Activated gamma-delta T cell treated with Interleukin-2 at 50 U/mL for 16 hours (primary cell): ENCODE data around the gene DCAF10.
"Not testable (repeated sequence)": the region's sequence is repeated elsewhere in the genome, so short reads cannot be mapped to it uniquely, and the experiment has no call there.

Experiments
- DNase-seq: peaks from one replicate; pipeline ENCODE4 v3.0.0-alpha.2; 2020

The DCAF10 gene

GRCh38 chr9:37792122-37792521, 8.5 kb upstream of the DCAF10 start:
- DNase-seq: no peak

GRCh38 chr9:37796232-37796631, 4.4 kb upstream of the DCAF10 start:
- no peak for DNase-seq

GRCh38 chr9:37798677-37799076, 1.9 kb upstream of the DCAF10 start:
- no peak for DNase-seq

DNA sequence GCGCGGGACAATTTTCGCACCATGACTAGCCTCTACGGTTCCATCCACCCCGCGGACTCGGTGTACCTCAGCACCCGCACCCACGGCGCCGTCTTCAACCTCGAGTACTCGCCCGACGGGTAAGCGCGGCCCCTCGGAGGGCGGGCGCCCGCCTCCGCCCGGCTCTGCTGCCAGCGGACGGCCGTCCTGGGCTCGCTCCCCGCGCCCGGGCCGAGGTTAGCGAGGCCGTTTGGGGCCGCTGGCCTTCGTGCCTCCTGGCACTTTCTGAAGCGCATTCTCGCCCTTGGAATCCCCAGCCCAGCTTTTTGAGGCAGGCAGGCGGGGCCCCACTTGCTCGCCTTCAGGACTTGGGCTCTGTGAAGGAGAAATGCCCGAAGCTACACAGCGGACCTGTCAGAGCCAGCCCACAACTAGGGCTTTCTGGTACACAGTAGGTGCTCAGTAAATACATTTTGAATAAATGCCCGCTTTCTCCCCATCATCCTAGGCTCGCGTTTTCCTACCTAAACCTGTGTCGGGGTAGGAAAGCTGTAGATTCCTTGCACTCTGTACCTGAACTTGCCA, 772 bp downstream of the DCAF10 start:
- peak; percentile 10 for DNase-seq

- DNase-seq: no peak
These were observed 1.5 kb downstream of the DCAF10 start for GRCh38 chr9:37801959-37802711.

DNA sequence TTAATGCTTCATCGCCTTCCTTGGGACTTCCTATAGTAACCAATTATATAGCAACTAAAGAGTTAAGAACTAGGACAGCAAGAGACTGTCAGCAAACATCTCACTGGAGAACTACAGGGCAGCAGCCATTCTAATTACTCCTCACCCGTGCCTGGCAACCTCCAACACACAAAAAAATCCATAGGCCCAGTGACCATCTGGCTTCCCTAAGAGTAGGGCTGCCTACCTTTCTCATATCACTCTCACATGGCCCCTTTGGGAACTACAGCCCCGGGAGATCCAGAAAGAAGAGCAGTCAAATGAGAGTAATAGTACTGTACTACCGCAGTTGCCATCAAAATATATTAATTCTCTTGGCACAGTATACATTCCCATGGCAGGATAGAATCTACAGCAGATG, 5.7 kb downstream of the DCAF10 start:
- DNase-seq: no peak

DNA sequence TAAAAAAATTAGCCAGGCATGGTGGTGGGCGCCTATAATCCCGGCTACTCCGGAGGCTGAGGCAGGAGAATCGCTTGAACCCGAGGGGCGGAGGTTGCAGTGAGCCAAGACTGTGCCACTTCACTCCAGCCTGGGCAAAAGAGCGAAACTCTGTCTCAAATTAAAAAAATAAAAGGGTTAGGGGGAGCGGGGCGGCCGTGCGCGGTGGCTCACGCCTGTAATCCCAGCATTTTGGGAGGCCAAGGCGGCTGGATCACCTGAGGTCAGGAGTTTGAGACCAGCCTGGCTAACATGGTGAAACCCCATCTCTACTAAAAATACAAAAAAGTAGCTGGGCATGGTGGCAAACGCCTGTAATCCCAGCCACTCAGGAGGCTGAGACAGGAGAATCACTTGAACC, 9.1 kb downstream of the DCAF10 start:
- DNase-seq: not testable (repeated sequence)

- DNase-seq: no peak
These were observed 11.4 kb downstream of the DCAF10 start for GRCh38 chr9:37811906-37812476.

DNA sequence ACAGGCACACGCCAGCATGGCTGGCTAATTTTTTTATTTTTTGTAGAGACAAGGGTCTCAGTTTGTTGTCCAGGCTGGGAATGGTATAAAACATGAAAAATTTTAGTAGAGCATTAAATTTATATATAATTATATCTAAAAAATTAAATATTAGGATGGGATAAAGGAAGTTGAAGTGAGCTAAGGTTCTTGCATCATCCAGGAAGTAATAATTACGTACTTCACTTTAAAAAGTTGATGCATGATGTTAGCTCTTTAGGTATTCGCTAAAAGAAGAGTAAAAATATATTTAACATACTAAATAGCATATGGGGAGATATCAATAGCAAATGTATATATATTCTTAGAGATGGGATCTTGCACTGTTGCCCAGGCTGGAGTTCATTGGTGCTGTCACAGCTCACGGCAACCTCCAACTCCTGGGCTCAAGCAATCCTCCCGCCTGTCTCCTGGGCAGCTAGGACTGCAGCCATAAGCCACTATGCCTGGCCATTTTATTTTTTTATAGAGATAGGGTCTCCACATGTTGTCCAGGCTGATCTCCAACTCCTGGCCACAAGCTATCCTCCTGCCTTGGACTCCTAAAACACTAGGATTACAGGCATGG, 12.3 kb downstream of the DCAF10 start:
- DNase-seq: no peak

GRCh38 chr9:37818849-37819248, 18.3 kb downstream of the DCAF10 start:
- DNase-seq: no peak

GRCh38 chr9:37820142-37820541, 19.5 kb downstream of the DCAF10 start:
- DNase-seq: no peak

DNA sequence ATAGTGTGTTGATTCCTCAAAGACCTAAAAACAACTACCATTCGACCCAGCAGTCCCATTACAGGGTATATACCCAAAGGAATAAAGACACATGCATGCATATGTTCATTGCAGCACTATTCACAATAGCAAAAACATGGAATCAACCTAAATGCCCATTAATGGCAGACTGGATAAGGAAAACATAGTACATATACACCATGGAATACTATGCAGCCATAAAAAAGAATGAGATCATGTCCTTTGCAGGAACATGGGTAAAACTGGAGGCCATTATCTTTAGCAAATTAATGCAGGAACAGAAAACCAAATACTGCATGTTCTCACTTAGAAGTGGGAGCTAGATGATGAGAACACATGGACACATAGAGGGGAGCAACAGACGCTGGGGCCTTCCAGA, 24.6 kb downstream of the DCAF10 start:
- not testable (repeated sequence) for DNase-seq

GRCh38 chr9:37827483-37828165, 27.0 kb downstream of the DCAF10 start:
- DNase-seq: no peak

GRCh38 chr9:37835821-37836220, 35.2 kb downstream of the DCAF10 start:
- no peak for DNase-seq

GRCh38 chr9:37836386-37836785, 35.8 kb downstream of the DCAF10 start:
- DNase-seq: no peak

GRCh38 chr9:37839496-37840461, 39.2 kb downstream of the DCAF10 start:
- no peak for DNase-seq

GRCh38 chr9:37840560-37841194, 40.1 kb downstream of the DCAF10 start:
- no peak for DNase-seq

GRCh38 chr9:37852222-37852621, 51.6 kb downstream of the DCAF10 start:
- DNase-seq: no peak

DNA sequence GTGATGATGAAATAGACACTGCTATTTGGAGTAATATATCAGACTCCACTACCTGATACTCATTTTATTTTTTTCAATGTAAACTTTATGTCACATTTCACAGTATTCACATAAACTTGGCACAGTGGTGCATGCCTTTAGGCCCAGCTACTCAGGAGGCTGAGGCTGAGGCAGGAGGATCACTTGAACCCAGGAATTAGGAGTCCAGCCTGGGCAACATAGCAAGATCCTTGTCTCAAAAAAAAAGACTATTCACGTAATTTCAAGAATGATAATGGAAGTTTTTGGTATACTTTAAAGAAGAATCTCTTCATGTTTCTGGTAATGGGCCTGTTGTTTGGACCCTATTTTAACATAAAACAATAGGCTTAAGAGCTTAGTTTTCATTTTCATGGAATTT, 56.0 kb downstream of the DCAF10 start:
- DNase-seq: no peak

DNA sequence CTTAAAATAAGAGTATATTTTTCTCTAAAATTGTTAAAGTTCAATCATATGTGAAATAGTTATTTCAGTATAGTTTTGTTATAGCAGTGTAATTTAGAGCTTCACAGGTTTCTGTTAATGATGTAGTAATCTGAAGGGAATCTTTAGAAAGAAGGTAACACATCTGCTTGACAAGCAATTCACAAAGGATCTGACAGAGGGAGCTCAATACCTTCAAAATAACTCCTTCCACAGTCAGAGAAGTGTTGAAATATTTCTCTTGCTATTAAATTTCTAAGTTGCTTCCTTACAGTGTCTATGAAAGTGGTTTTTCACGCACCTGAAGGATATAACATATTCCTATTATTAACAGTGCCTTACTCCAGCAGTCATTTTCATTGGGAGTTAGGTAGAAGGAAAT, 58.4 kb downstream of the DCAF10 start:
- no peak for DNase-seq

- no peak for DNase-seq
These were observed 61.9 kb downstream of the DCAF10 start for GRCh38 chr9:37862530-37862929.
